GM18858 (cell line): Measurements from ENCODE around the gene TET2.

ENCODE experiments used
- ATAC-seq: cut with Tn5 transposase; IDR thresholded peaks from one replicate; pipeline ENCODE4 v1.9.1; 2021; ENCODE audit not compliant: unreplicated experiment

Gene TET2

DNA sequence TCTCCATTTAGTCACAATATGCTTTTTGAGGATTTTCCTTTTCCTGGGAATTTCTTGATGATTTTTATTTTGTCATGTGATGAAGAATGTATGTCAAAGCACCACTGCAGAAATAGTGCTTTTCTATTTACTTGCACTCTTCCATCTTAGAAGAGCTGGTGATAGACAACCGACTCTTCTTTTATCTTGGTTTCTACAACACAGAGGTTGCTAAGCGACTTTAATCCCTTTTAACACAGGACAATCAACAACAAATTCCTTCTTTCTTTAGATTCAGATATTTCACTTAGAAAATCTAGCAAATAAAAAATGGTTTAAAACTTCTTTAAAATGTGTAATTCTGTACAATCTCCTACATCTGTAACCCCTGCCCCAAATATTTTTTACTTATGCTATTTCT is 34.6 kb downstream of the TET2 start:
- no peak for ATAC-seq

DNA sequence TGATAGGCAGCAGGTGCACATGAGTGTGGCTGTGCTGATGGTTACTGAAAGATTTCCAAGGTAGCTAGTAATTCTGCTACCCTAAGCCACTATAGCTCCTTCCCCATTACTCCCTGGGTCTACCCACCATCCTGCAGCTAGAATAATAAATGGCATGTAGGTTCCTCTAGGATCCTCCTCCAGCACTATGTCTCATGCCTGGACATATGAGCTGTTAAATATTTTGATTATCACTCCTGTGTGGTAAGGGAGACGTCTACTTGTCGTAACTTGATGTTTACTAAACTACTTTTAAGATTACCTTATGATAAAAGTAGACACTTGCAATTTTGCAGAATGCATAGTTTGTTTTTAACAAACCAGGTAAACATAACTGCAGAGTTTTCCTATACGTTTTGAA is 35.5 kb downstream of the TET2 start:
- no peak for ATAC-seq

DNA sequence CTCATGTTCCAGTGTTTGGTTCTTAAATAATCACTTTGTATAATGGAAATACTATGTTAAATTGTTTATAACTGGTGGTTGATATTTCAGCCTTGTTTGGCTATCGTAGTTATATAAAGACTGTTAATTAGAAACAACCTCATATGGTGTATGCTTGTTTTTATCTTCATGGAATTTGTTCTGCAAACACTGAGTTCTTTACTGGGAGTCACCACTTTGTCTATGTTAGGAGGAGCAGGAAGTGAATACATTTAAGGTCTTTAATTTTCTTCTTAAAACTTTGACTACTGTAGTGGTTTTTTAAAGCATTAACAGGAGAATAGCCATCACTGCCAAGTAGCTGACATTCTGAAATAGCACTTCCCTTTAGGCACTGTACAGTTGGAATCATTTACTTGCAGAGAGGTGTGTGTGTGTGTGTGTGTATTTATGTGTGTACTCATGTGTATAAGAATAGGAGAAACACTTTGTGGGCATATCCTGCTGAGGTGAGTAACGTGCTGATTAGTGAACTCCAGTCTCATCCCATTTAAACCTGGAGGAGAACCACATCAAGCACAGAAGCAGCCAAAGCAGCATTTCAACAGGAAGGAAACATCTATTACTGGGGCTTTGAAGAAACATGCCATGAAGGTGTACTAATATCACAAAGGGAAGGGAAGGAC is 37.8 kb downstream of the TET2 start:
- no peak for ATAC-seq

DNA sequence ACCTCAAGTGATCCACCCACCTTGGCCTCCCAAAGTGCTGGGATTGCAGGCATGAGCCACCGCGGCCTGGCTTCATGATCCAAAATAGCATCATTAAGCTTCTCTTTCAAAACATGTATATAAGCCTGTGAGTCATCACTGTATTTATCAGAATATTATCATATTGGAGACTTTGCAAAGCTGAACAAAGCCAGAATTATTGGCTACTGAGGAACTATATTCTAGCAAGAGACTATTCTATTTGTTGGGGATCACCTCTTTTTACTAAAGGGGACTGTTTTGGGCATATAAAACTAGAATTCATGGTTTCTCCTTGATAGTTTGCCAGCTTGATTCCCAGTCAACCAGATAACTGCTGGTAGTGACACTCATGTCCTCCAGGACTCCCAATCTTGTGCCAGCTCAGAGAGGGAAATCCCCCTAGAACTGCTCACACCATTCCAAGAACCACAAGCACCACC is 40.1 kb downstream of the TET2 start:
- ATAC-seq: no peak

DNA sequence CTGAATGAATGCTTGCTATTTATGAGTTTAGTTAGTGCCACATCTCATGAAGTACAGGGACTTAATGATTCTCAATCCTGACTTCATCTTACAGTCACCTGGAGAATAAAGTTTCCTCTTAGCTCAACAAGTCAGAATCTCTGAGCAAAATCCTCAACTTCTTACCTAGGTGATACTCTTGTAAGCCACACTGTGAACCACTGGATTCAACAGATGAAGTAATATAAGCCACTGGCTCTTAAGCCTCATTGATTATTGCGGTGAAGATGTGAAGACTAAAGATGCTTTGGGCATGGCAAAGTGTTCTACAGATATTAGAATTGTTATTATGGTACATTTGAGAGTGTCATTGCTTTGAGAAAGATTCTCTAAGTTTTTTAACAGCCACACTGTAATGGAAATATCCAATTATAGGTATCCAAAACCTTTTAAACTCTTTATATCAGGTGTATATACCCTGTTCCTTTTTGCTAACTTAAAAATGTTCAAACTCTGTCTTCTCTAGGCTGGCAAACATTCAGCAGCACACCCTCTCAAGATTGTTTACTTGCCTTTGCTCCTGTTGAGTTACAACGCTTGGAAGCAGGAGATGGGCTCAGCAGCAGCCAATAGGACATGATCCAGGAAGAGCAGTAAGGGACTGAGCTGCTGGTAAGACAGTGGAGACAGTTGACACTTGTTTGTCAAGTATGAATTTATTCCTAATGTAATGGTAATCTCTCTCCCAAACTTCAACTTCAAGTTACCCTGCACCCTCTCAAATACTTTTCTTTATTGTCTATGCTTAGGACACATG is 43.4 kb downstream of the TET2 start:
- ATAC-seq: no peak

DNA sequence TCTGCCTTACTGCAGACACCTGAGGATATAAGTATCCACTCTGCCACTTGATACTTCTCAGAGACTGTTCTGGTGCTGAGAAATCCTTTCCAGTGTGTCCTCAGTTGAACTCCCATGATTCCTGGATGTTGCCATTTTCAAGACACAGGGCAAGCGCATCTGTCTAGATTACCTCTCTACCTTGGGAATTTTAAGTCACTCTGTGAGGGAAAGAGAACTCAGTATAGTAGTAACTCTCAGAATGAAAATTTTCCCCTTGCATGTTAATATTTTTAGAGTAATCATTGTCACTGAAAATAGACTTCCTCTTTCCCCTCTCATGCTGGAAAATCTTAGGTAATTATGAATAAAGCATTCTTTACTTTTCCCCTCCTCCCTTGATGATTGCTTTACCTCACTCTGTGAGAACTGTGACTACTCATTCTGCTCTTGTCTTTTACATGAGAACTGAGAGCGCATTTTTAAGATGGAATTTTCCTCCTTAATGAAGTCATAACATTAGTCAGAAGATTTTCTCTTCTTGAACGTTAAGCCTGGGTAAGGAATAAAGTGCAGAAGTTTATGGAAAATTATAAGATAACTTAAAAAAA is 45.0 kb downstream of the TET2 start:
- peak; percentile 45 for ATAC-seq

DNA sequence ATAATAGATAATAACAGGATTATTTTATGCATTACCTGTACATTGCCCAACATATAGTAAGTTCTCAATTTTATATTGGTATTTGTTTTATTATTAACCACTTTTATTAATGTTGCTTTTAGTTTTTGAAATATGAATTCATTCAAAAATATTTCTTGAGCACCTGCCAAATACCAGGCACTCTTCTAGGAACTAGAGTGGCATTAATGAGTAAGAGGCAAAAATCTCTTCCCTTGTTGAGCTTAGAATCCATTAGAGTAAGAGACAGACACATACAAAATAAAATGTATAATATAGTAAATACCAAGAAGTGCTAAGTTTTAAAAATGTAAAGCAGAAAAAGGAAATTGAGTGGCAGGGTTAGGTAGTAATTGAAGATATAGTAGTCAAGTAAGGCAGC is 45.8 kb downstream of the TET2 start:
- no peak for ATAC-seq

DNA sequence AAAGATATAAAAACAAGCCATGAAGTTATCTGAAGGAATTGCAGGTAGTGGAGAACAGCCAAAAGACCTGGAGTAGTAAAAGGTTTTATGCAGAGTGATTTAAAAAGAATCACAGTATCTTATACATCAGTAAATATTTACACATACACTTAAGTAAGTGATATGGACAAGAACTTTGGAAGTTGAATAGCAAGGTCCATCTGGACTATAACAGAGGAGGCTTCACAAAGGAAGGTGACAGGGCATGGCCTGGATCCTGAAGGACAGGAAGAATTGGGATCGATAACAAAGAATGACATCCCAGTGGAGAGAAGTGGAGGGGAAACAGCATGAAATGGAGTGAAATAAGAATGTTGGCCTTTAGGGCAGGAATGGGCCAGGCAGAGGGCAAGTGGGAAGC is 46.2 kb downstream of the TET2 start:
- ATAC-seq: no peak

DNA sequence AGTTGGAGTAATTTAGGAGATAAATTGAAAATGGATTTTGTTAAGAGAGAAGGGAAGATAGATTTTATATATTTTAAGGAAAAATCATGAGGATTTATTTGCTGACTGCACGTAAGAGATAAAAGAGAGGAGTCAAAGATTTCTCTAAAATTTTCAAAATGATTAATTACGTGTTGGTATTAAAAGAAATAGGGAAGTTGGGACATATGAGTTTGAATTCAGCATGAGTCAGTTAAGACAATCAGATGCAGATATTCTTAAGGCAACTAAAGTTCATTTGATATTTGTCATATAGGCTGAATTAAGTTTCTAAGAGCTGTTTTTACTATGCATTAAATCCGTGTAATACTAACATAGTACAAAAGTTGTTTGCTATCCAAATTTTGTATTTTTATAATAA is 46.9 kb downstream of the TET2 start:
- no peak for ATAC-seq

DNA sequence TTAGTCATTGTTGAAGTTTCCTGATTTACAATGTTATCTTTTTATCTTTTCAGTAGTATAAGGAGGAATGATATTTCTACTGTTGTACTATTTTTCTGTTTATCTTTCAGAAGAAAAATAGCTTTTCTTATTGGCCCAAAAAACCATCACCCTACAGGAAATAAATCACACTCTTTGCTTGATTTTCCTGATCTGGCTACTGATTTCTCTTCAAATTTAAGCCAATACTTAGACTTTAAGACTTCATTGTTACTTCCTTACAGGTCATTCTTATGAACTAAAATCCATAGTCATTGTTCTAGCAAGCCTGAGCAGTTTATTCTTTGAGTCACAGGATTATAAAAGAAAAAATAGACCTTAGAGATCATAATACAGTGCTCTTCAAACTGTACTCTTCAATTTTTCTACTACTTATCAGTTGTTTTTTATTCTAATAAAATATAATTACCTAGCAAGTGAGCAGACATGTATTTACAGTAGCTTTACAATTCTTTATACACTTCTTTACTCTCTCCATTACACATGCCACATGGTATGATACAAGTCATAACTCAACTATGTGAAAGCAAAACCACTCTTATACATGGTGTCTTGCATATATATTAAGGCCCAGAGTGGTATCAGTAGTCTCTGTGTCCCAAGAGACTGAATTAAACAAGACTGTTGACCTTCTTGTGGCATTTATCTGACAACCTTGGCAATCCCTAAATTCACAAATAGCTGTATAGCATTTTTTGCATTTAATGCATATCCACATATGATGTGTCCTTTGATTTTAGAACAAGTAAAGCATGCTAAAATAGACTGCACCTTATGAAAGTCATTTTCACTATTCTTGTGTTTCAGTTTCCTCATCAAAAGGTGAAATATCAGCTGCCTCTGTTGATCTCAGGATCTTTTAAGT is 47.9 kb downstream of the TET2 start:
- peak; percentile 87 for ATAC-seq

DNA sequence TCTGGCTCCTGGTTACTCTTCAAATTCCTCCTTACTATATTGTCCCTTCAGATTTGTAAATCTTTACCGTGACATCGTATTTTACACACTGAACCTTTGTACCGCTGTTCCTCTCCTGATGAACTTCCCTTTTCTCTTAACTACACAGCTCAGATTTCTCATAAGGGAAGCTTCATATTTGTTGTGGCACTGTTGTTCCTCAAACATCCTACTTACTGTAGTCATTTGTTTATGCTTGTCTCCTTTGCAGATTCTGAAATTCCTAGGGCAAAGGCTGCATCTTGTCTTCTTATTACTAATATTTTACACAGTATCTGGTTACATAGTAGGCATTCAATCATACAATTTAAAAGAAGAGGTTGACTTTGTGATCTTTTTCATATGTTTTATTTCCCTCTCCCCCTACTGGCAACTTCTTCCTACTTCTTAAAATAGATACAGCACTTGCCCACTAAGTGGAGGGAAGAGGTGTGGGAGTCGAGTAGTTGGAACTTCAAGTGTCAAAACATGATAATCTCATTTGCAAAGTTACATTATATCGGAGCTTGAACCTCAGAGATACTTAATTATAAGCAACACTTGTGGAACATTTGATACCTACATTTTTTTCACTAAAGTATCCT is 50.0 kb downstream of the TET2 start:
- peak; percentile 23 for ATAC-seq

DNA sequence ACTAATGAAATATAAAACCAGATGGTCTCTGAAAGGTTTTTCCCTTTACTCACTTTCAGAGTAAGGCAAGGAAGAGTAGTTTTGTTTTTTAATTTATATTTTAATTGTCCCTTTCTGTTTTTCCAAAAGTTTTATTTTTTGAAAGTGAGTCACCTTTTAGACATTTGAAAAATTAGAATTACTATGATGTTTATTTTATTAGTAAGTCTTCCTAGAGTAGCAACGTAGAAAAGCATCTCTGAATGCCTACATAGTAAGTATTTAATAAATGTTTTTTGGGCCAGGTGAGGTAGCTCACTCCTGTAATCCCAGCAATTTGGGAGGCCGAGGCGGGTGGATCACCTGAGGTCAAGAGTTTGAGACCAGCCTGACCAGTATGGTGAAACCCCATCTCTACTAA is 51.1 kb downstream of the TET2 start:
- ATAC-seq: no peak

DNA sequence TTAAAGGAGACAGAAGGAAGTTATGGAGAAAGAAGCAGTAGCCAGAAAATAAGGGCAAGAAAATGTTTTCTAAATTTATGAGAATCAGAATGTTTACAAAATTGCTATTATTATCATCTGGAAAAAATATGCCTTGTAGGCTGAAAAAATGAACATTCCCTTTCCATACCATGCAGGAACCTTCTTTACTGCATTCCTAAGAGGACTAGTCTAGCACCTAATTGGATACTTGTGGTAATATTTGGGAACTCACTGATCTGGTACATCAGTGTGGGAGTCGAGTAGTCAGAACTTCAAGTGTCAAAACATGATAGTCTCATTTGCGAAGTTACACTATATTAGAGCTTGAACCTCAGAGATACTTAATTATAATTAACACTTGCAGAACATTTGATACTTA is 51.9 kb downstream of the TET2 start:
- no peak for ATAC-seq

DNA sequence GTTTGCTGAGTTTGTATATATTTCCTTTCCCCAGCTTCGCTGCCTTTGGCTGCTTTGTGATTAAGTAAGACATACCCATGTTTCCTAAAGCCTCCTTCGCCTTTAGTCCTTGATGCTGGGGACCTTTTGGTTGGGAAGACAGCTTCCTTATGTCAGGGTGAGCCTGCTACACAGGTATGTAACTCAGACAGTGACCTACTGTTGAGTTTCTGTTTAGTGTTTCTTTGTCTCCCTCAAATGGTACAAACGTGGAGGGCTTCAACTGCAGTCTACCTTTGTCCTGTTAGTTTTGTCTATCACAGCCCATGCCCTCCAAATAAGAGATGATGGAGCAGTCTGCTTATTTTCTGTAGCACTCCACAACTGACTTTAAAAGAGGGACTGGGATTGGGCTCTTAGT is 59.5 kb downstream of the TET2 start:
- ATAC-seq: no peak

DNA sequence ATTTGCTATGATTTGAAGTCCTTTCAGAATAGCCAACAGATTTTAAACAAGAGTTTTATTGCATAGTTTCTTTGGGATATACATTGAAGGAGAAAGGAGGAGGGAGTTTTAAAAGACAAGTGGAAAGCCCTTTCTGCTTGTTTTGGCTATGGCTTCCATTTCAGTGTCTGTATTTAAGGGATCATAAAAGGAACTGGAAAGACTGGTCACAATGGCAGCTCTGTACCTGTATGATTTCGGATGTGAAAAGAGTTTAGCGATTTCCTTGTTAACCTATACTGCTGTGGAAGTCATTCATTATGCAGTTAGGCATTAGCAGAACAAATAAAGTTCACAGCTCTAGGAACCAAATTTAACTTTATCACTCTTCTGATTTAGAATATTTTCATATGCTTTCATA is 60.7 kb downstream of the TET2 start:
- no peak for ATAC-seq

DNA sequence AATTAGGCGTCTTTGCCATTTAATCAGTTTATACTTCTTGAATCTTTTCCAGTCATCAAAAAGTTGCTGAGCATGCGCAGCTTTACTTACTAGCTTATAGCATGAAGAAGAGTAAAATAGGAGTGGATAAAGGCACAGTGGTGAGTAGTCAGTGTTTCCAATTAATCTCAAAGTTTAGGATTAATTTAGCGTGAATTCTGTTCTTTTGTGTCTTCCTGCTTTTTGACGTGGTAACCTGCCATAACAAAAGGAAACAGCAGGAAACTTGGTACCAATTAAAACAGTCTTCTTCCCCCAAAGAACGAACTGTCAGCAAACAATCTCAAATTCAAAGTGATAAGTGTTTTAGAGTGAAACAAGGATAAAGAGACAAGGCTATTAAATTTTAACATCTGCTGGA is 61.9 kb downstream of the TET2 start:
- no peak for ATAC-seq

DNA sequence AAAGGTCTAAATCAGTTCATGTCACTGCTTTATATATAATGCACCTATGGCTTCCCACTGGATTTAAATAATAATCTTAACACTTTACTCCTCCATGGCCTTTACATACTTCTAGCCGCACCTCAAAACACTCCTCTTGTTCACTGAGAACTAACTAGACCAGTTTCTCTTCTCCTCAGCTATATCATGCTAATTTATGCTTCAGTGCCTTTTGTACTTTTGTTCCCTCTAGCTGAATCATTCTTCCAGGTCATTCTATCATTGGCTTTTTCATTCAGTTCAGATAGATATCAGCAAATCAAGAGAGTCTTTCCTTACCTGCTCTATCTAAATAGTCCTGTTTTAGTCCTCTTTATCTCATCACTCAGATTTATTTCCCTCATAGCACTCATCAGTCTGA is 64.2 kb downstream of the TET2 start:
- peak; percentile 56 for ATAC-seq

DNA sequence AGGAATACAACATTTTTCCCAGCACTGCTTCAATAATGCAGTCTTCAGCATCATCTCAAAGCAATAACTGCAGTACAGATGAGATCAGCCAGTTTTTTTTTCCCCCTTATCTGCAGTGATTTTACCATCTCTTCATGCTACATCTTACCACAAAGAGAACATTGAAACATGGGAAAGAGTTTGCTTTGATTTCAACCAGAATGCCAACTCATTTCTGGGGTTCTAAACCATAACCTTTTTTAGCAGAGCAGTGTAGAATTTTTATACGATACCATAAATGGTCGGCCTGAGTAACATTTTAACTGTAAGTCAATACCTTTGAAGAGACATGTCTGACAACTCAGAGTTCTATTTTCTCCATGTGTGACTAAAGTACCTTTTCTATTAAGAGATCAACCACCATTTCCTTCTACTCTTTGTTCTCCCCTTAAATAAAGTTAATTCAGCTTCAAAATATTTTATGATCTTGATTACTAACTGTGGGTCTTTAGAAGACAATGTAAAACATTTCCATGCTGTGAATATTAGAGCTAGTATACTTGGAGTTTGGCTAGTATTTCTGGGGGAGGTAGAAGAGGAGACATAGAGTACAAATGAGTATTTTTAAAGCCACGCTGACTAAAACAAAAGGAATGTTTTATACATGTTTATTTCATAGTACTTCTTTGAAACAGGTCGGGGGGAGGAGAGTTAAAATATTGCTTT is 69.1 kb downstream of the TET2 start:
- peak; percentile 64 for ATAC-seq

DNA sequence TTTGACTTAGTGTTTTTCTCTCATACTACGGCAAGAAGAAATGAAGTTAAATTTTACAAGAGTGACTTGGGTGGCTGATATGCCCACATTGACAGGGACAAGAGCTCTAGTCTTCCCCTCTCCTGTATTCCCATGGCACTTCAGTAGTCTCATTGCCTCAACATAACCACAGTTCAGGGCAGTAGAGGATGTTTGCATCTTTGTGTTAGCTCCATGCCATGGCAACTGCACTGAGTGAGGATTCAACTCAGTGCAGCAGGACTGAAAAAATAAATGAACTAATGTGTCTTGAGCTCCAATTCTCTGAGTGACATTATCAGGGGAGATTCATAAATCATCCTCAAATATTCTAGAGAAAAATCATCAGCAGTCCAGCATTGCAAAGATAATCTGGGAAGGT is 78.8 kb downstream of the TET2 start:
- ATAC-seq: no peak

DNA sequence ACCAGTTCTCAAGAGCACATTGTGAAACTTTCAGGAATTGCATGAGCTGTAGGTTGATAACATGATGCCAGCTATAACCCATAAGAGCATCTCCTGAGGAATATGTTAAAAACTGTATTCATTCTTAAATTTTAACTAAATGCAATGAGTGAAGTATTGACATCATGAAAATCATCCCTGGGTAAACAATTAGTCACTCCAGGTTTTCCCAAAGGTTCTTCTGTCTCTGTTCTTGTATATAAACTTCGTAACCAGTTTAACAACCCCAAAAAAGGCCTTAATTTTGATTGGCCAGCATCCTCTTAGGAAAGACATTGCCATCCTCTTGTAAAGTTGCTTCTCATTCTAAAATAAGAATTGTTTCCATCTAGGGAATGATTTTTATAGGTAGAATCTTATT is 80.4 kb downstream of the TET2 start:
- ATAC-seq: no peak
